GM12878 (cell line): ENCODE measurements around the gene SEMA3A. TPM values are rescaled to one million over a fixed set of nuclear protein-coding genes. Genes with fewer than 3 reads are reported as not detected.

Experiments used
- ATAC-seq: fragments of 200-7000 bp; cut with Tn5 transposase; 3 replicates; pipeline ENCODE4 v1.9.1; 2020; ENCODE audit warnings: mild to moderate bottlenecking, moderate library complexity
- BruUV-seq: library from RNA; stranded (reverse); fragments of 400-500 nt; replicated peaks from 2 replicates; lab custom pipeline; 2021; lab: Mats Ljungman, UMichigan
- CTCF ChIA-PET: fragments of 300-600 bp; sonication (Branson Sonifier 250); formaldehyde crosslinking; extraction: SDS; loops from one replicate; lab custom pipeline; 2021; ENCODE audit warnings: inconsistent platforms; lab: Yijun Ruan, JAX
- POLR2A ChIA-PET: fragments of 350-600 bp; formaldehyde crosslinking; extraction: SDS; loops from one replicate; lab custom pipeline; 2021; ENCODE audit warnings: inconsistent platforms; lab: Charles Lee
- RAD21 ChIA-PET: fragments of 300-600 bp; sonication (Branson Sonifier 250); formaldehyde crosslinking; loops from one replicate; lab custom pipeline; 2023; ENCODE audit warnings: antibody characterized with exemption; ENCODE audit not compliant: unreplicated experiment; lab: Charles Lee
- SMC1A ChIA-PET: fragments of 300-600 bp; sonication (Branson Sonifier 250); formaldehyde crosslinking; loops from one replicate; lab custom pipeline; 2023; ENCODE audit not compliant: unreplicated experiment, uncharacterized antibody; lab: Charles Lee
- DNase-seq: peaks from one replicate; pipeline ENCODE4 v3.0.0-alpha.2; 2011; ENCODE audit warnings: low read depth, low spot score
- FAIRE-seq: peaks from 3 replicates; lab custom pipeline; 2011; peaks lifted over from hg19 to GRCh38; lab: Jason Lieb, UNC
- H2AFZ ChIP-seq: 2 replicates; pipeline ENCODE4 v1.6.0; 2011; ENCODE audit warnings: low read depth, low read length, control low read depth; ENCODE audit not compliant: control insufficient read depth
- H3K27ac ChIP-seq: 2 replicates; pipeline ENCODE4 v1.5.1; 2011; ENCODE audit warnings: control low read depth; ENCODE audit not compliant: control insufficient read depth, insufficient read depth
- H3K27me3 ChIP-seq, 2 experiments: replicated peaks in 1 of 2; 2 replicates each; pipeline versions ENCODE4 v1.6.0 to v1.6.1; 2011; ENCODE audit warnings: low read length in 1 of 2; ENCODE audit not compliant: control insufficient read depth in 2 of 2, insufficient read depth in 2 of 2
- H3K36me3 ChIP-seq, 2 experiments: 2 replicates each; pipeline ENCODE4 v1.5.1; 2011; ENCODE audit warnings: low read length in 1 of 2; ENCODE audit not compliant: control insufficient read depth in 2 of 2, insufficient read depth in 2 of 2
- H3K4me1 ChIP-seq: 2 replicates; pipeline ENCODE4 v1.6.1; 2011; ENCODE audit warnings: mild to moderate bottlenecking, low read length, moderate library complexity, mixed read lengths; ENCODE audit not compliant: control insufficient read depth, insufficient read depth
- H3K4me2 ChIP-seq: 2 replicates; pipeline ENCODE4 v1.6.0; 2011; ENCODE audit warnings: control low read depth; ENCODE audit not compliant: control insufficient read depth, insufficient read depth
- H3K4me3 ChIP-seq: fragments of 200-600 bp; sonication (generic); 2 replicates; pipeline ENCODE4 v1.5.1; 2016
- H3K79me2 ChIP-seq: 2 replicates; pipeline ENCODE4 v1.6.0; 2011; ENCODE audit warnings: low read length; ENCODE audit not compliant: control insufficient read depth, insufficient read depth
- H3K9ac ChIP-seq: 2 replicates; pipeline ENCODE4 v1.8.0; 2011; ENCODE audit warnings: low read length, control low read depth, mixed read lengths; ENCODE audit not compliant: control insufficient read depth, insufficient read depth
- H3K9me3 ChIP-seq: replicated peaks from 3 replicates; pipeline ENCODE4 v1.5.1; 2011; ENCODE audit warnings: mild to moderate bottlenecking, low read length; ENCODE audit not compliant: control insufficient read depth, insufficient read depth
- H4K20me1 ChIP-seq: 2 replicates; pipeline ENCODE4 v1.6.0; 2011; ENCODE audit not compliant: control insufficient read depth, insufficient read depth
- EP300 ChIP-seq, 2 experiments: fragments of 150-350 bp in 1 of 2; IDR thresholded peaks; 2 replicates each; pipeline ENCODE4 v1.6.1; 2011 to 2012; ENCODE audit warnings: low read depth in 2 of 2, low read length in 2 of 2, borderline replicate concordance in 1 of 2, improper control_type of control experiment in 1 of 2, inconsistent platforms in 1 of 2; ENCODE audit not compliant: control insufficient read depth in 1 of 2
- HCFC1 ChIP-seq: fragments of 150-350 bp; IDR thresholded peaks from 2 replicates; pipeline ENCODE4 v1.6.1; 2014; ENCODE audit warnings: low read length
- JUND ChIP-seq: IDR thresholded peaks from 2 replicates; pipeline ENCODE4 v1.6.1; 2012; ENCODE audit warnings: low read depth, mild to moderate bottlenecking, low read length, improper control_type of control experiment, moderate library complexity
- KAT2A ChIP-seq: conservative IDR thresholded peaks from 2 replicates; pipeline ENCODE4 v1.6.1; 2011; ENCODE audit warnings: low read depth, low read length; ENCODE audit not compliant: control insufficient read depth
- NR2C2 ChIP-seq: IDR thresholded peaks from 2 replicates; pipeline ENCODE4 v1.6.1; 2011; ENCODE audit warnings: borderline replicate concordance, low read depth; ENCODE audit not compliant: control insufficient read depth, insufficient read length
- PML ChIP-seq: IDR thresholded peaks from 2 replicates; pipeline ENCODE4 v1.6.1; 2012; ENCODE audit warnings: low read length, inconsistent platforms
- ZNF274 ChIP-seq: IDR thresholded peaks from one replicate; pipeline ENCODE4 v1.8.0; 2011; ENCODE audit not compliant: insufficient read length, insufficient read depth
- ZSCAN29 ChIP-seq: fragments of 450-650 bp; IDR thresholded peaks from 2 replicates; pipeline ENCODE4 v1.6.1; 2017; ENCODE audit warnings: mild to moderate bottlenecking, moderate library complexity
- WGBS: methylation state at CpG from one replicate; pipeline ENCODE4 v1.1.6; 2016; ENCODE audit warnings: low lambda C conversion rate; ENCODE audit not compliant: insufficient replicate concordance, insufficient coverage; ENCODE audit errors: missing lambda C conversion rate; 5-methylcytosine and 5-hydroxymethylcytosine counted together
- in situ Hi-C: fragments of 300-500 bp; cut with MboI; formaldehyde crosslinking; loops from 9 replicates; pipeline ENCODE4 v1.14.3; 2018; ENCODE audit warnings: mixed read lengths
- intact Hi-C: fragments of 100-400 bp; cut with micrococcal nuclease; formaldehyde crosslinking; loops from one replicate; pipeline ENCODE4 v1.14.2; 2022; ENCODE audit not compliant: unreplicated experiment
- polyA plus RNA-seq, 11 experiments: library from polyadenylated mRNA; depleted of rRNA in 4 of 11; unstranded in 6 of 11; stranded (reverse) in 5 of 11; fragments of >200 nt; fragmentation: Nextera tagmentation in 4 of 11; fragmentation: Illumina TruSeq in 1 of 11; extraction: Ambion mirVana in 4 of 11; extraction: Trizol in 1 of 11; gene quantifications; 1 replicate in 1 of 11; 2 replicates in 10 of 11; pipeline versions ENCODE4 v1.2.1 to v1.2.3, GENCODE V29; 2011 to 2016; ENCODE audit warnings: inconsistent platforms in 2 of 11, missing spikeins in 2 of 11, low read depth in 1 of 11
- total RNA-seq, 4 experiments: library from RNA; depleted of rRNA in 3 of 4; stranded (reverse); fragments of >200 nt in 3 of 4; fragmentation: Illumina TruSeq in 1 of 4; extraction: Trizol in 1 of 4; gene quantifications; 2 replicates each; pipeline versions ENCODE4 v1.2.1 to v1.2.3, GENCODE V29; 2013 to 2021
- TF ChIP-seq, protein P1 (sequence below): fragments of 450-650 bp; IDR thresholded peaks from 2 replicates; pipeline ENCODE4 v1.6.1; 2016; ENCODE audit warnings: mild to moderate bottlenecking
- TF ChIP-seq, protein P2 (sequence below): IDR thresholded peaks from 2 replicates; pipeline ENCODE4 v1.6.1; 2012; ENCODE audit warnings: improper control_type of control experiment, low read depth, low read length; ENCODE audit not compliant: insufficient replicate concordance
- TF ChIP-seq, protein P3 (sequence below): IDR thresholded peaks from 2 replicates; pipeline ENCODE4 v1.6.1; 2011; ENCODE audit warnings: mild to moderate bottlenecking, low read depth, low read length, moderate library complexity; ENCODE audit not compliant: insufficient replicate concordance

Gene SEMA3A
- total and polyA plus RNA-seq, 10 of the 15 experiments (the other 5 are each of a cell fraction or from before 2014, with no cell fraction given) = 0.01 to 3.3 (median 0.24) TPM

DNA sequence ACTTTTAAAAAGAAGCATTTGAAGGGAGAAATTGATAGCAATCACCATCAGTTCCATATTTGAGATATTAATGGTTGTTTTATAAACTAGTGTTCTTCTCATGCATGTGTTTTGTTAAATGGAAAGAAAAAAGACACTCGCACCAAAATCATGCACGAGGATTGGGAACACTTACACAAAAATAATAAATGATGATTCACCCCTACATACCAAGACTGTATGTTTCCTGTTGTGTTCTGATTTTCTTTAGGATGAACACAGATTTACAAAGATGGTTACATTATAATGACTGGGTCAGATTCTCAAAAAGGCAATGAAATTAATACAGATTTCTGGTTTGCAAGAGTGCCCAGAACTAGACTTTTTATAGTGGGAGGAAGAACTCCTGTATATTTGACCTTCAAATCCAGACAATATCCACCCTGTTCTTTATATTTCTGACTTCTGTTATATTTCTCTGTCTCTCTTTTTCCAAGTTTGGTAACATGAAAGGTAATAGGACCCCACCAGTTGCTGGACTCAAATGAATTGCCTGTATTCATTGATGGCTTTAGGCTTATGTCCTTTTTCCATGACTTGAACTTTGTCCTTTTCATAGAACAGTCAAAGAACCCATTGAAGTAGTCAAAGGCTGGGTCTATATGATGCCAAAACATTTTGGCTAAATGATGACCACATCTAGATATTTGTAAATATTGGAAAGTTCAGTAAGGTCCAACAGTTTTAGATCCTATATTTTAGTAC is 54.4 kb downstream of the SEMA3A start:
- no TSS peak for BruUV-seq
- intact Hi-C loops (no loop called here), in situ Hi-C loops (no loop called here)
- Histone ChIP-seq H3K36me3 (no peaks in the 10 kb centered on the region), H3K27me3 (no peaks in the 10 kb centered on the region), H3K9me3 (no peaks in the 10 kb centered on the region), H3K4me1 (no peaks in the 10 kb centered on the region), H2AFZ (no peak overlapping the region), H3K4me3 (no peak overlapping the region), H3K27ac (no peak overlapping the region), H4K20me1 (no peaks in the 10 kb centered on the region), H3K9ac (no peak overlapping the region), H3K4me2 (no peak overlapping the region), H3K79me2 (no peaks in the 10 kb centered on the region)
- TF ChIP-seq ZNF274 (no peak), EP300 (IDR thresholded peaks at IDR 0.05; ENCODE audit: borderline replicate concordance in 1 of 2, control insufficient read depth in 1 of 2, low read depth in 2 of 2, low read length in 2 of 2) (no peak), HCFC1 (no peak), ZSCAN29 (no peak), KAT2A (no peak), PML (no peak), JUND (no peak), NR2C2 (no peak)
- TF ChIP-seq, protein P1, sequence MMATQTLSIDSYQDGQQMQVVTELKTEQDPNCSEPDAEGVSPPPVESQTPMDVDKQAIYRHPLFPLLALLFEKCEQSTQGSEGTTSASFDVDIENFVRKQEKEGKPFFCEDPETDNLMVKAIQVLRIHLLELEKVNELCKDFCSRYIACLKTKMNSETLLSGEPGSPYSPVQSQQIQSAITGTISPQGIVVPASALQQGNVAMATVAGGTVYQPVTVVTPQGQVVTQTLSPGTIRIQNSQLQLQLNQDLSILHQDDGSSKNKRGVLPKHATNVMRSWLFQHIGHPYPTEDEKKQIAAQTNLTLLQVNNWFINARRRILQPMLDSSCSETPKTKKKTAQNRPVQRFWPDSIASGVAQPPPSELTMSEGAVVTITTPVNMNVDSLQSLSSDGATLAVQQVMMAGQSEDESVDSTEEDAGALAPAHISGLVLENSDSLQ = no peak
- TF ChIP-seq, protein P2, sequence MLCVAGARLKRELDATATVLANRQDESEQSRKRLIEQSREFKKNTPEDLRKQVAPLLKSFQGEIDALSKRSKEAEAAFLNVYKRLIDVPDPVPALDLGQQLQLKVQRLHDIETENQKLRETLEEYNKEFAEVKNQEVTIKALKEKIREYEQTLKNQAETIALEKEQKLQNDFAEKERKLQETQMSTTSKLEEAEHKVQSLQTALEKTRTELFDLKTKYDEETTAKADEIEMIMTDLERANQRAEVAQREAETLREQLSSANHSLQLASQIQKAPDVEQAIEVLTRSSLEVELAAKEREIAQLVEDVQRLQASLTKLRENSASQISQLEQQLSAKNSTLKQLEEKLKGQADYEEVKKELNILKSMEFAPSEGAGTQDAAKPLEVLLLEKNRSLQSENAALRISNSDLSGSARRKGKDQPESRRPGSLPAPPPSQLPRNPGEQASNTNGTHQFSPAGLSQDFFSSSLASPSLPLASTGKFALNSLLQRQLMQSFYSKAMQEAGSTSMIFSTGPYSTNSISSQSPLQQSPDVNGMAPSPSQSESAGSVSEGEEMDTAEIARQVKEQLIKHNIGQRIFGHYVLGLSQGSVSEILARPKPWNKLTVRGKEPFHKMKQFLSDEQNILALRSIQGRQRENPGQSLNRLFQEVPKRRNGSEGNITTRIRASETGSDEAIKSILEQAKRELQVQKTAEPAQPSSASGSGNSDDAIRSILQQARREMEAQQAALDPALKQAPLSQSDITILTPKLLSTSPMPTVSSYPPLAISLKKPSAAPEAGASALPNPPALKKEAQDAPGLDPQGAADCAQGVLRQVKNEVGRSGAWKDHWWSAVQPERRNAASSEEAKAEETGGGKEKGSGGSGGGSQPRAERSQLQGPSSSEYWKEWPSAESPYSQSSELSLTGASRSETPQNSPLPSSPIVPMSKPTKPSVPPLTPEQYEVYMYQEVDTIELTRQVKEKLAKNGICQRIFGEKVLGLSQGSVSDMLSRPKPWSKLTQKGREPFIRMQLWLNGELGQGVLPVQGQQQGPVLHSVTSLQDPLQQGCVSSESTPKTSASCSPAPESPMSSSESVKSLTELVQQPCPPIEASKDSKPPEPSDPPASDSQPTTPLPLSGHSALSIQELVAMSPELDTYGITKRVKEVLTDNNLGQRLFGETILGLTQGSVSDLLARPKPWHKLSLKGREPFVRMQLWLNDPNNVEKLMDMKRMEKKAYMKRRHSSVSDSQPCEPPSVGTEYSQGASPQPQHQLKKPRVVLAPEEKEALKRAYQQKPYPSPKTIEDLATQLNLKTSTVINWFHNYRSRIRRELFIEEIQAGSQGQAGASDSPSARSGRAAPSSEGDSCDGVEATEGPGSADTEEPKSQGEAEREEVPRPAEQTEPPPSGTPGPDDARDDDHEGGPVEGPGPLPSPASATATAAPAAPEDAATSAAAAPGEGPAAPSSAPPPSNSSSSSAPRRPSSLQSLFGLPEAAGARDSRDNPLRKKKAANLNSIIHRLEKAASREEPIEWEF = no peak
- TF ChIP-seq, protein P3, sequence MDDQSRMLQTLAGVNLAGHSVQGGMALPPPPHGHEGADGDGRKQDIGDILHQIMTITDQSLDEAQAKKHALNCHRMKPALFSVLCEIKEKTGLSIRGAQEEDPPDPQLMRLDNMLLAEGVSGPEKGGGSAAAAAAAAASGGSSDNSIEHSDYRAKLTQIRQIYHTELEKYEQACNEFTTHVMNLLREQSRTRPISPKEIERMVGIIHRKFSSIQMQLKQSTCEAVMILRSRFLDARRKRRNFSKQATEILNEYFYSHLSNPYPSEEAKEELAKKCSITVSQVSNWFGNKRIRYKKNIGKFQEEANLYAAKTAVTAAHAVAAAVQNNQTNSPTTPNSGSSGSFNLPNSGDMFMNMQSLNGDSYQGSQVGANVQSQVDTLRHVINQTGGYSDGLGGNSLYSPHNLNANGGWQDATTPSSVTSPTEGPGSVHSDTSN = no peak
- SMC1A ChIA-PET = no interaction called here
- CTCF ChIA-PET = no interaction called here
- DNase-seq (no peak), ATAC-seq (no peak), FAIRE-seq (no peak)
- WGBS = 0% methylated on average over 2 of the region's 2 CpGs
- RAD21 ChIA-PET = no interaction called here
- POLR2A ChIA-PET = interaction anchor here (1.2 kb wide), 1 partner anchor 23 kb away, joined by 3 read pairs; no protein-coding TSS in a partner anchor
